ENCODE measurements around the gene CPM.

GRCh38 chr12:68884251-68884650 is 48.7 kb downstream of the CPM start:
- TF ChIP-seq CTCF (IDR thresholded peaks at IDR 0.05) (no peak), POLR2A (IDR thresholded peaks at IDR 0.05) (no peak)

Data from lower leg skin (tissue), 3 donors.